CD14-positive monocyte (primary cell): ENCODE data around the gene ASMTL. TPM values are rescaled to one million over a fixed set of nuclear protein-coding genes. Genes with fewer than 3 reads are reported as not detected.

Source experiments
- DNase-seq, 3 donors: peaks; one replicate each; pipeline ENCODE4 v3.0.0-alpha.2; 2011 to 2022
- H2AFZ ChIP-seq: 2 replicates; pipeline ENCODE4 v1.6.0; 2012; ENCODE audit warnings: mild to moderate bottlenecking, low read depth, low read length, inconsistent platforms; ENCODE audit not compliant: insufficient read depth, poor library complexity, severe bottlenecking
- H3K27ac ChIP-seq, 2 donors: 1 replicate in 1 of 2; 2 replicates in 1 of 2; pipeline ENCODE4 v1.5.1; 2012 to 2013; ENCODE audit warnings: low read length in 2 of 2, control low read depth in 1 of 2, inconsistent platforms in 1 of 2, low read depth in 1 of 2, mild to moderate bottlenecking in 1 of 2
- H3K27me3 ChIP-seq, 2 donors: one replicate each; pipeline versions ENCODE4 v1.6.0 to v1.6.1; 2011 to 2013; ENCODE audit warnings: low read length in 2 of 2; ENCODE audit not compliant: control insufficient read depth in 2 of 2, insufficient read depth in 2 of 2
- H3K36me3 ChIP-seq, 2 donors: replicated peaks in 1 of 2; 1 replicate in 1 of 2; 2 replicates in 1 of 2; pipeline versions ENCODE4 v1.5.1 to v1.6.1; 2012 to 2013; ENCODE audit warnings: low read length in 2 of 2, control low read depth in 1 of 2, inconsistent platforms in 1 of 2, mild to moderate bottlenecking in 1 of 2; ENCODE audit not compliant: insufficient read depth in 2 of 2, control insufficient read depth in 1 of 2
- H3K4me1 ChIP-seq, 2 donors: 1 replicate in 1 of 2; 2 replicates in 1 of 2; pipeline versions ENCODE4 v1.5.1 to v1.6.1; 2012 to 2013; ENCODE audit warnings: low read length in 2 of 2, control low read depth in 1 of 2, inconsistent platforms in 1 of 2, mild to moderate bottlenecking in 1 of 2, moderate library complexity in 1 of 2; ENCODE audit not compliant: insufficient read depth in 2 of 2, control insufficient read depth in 1 of 2
- H3K4me2 ChIP-seq: replicated peaks from 2 replicates; pipeline ENCODE3; 2012; ENCODE audit warnings: low read length, moderate library complexity, mild to moderate bottlenecking; ENCODE audit not compliant: poor library complexity, severe bottlenecking; ENCODE audit errors: extremely low read depth
- H3K4me3 ChIP-seq, 3 experiments: fragments of 200-600 bp in 1 of 3; sonication (generic) in 1 of 3; replicated peaks in 1 of 3; 1 replicate in 2 of 3; 2 replicates in 1 of 3; pipeline ENCODE4 v1.5.1; 2011 to 2013; ENCODE audit warnings: low read length in 3 of 3, mild to moderate bottlenecking in 3 of 3, control low read depth in 2 of 3, low read depth in 2 of 3, inconsistent platforms in 1 of 3, moderate library complexity in 1 of 3
- H3K79me2 ChIP-seq: 2 replicates; pipeline ENCODE4 v1.6.0; 2012; ENCODE audit warnings: mild to moderate bottlenecking, control low read depth, inconsistent platforms, low read length, moderate library complexity; ENCODE audit not compliant: insufficient read depth
- H3K9ac ChIP-seq: 2 replicates; pipeline ENCODE4 v1.6.0; 2017; ENCODE audit warnings: low read length, mild to moderate bottlenecking; ENCODE audit not compliant: insufficient read depth, poor library complexity, severe bottlenecking
- H3K9me3 ChIP-seq, 2 donors: replicated peaks in 1 of 2; 1 replicate in 1 of 2; 2 replicates in 1 of 2; pipeline versions ENCODE4 v1.5.1 to v1.6.1; 2012 to 2013; ENCODE audit warnings: low read length in 2 of 2, control low read depth in 1 of 2; ENCODE audit not compliant: control insufficient read depth in 1 of 2, insufficient read depth in 1 of 2
- H4K20me1 ChIP-seq: 2 replicates; pipeline ENCODE4 v1.6.0; 2012; ENCODE audit warnings: mild to moderate bottlenecking, low read length, control low read depth, moderate library complexity; ENCODE audit not compliant: insufficient read depth
- H3K27ac Mint-ChIP-seq, 7 donors: one replicate each; pipeline ENCODE4 v1.8.0; 2020; ENCODE audit warnings: mild to moderate bottlenecking in 7 of 7, mixed read lengths in 7 of 7, moderate library complexity in 6 of 7, inconsistent platforms in 2 of 7
- H3K27me3 Mint-ChIP-seq, 3 donors: one replicate each; pipeline ENCODE4 v1.8.0; 2021 to 2022; ENCODE audit warnings: low read depth in 3 of 3, mild to moderate bottlenecking in 3 of 3, mixed read lengths in 3 of 3, moderate library complexity in 3 of 3, inconsistent platforms in 1 of 3
- H3K36me3 Mint-ChIP-seq, 2 donors: one replicate each; pipeline ENCODE4 v1.8.0; 2020; ENCODE audit warnings: mixed read lengths in 2 of 2, inconsistent platforms in 1 of 2, mild to moderate bottlenecking in 1 of 2
- H3K4me1 Mint-ChIP-seq: one replicate; pipeline ENCODE4 v1.8.0; 2020; ENCODE audit warnings: mild to moderate bottlenecking, mixed read lengths
- H3K4me3 Mint-ChIP-seq, 2 donors: one replicate each; pipeline ENCODE4 v1.8.0; 2020; ENCODE audit warnings: mild to moderate bottlenecking in 2 of 2, mixed read lengths in 2 of 2, moderate library complexity in 1 of 2
- H3K9me3 Mint-ChIP-seq, 7 donors: one replicate each; pipeline ENCODE4 v1.8.0; 2020 to 2022; ENCODE audit warnings: mixed read lengths in 7 of 7, mild to moderate bottlenecking in 6 of 7, moderate library complexity in 6 of 7, inconsistent platforms in 2 of 7
- WGBS: methylation state at CpG from one replicate; pipeline ENCODE4 v1.1.5; 2013; ENCODE audit warnings: missing lambda C conversion rate; ENCODE audit not compliant: insufficient coverage; 5-methylcytosine and 5-hydroxymethylcytosine counted together
- intact Hi-C, 2 donors: fragments of 100-400 bp; cut with micrococcal nuclease; formaldehyde crosslinking; loops; one replicate each; pipeline versions ENCODE4 v1.15.0 to v1.15.1; 2023
- polyA plus RNA-seq, 3 donors: library from polyadenylated mRNA; depleted of rRNA in 1 of 3; unstranded in 2 of 3; stranded (reverse) in 1 of 3; fragments of 300-500 nt in 2 of 3; fragments of >200 nt in 1 of 3; fragmentation: Illumina TruSeq in 2 of 3; gene quantifications; 1 replicate in 2 of 3; 2 replicates in 1 of 3; pipeline ENCODE4 v1.2.3, GENCODE V29; 2012 to 2021
- TF ChIP-seq, protein P1 (sequence below): fragments of 200-600 bp; IDR thresholded peaks from one replicate; pipeline ENCODE4 v1.8.0; 2022; ENCODE audit warnings: antibody characterized with exemption, mild to moderate bottlenecking

ASMTL gene
- polyA plus RNA-seq, 3 donors = 19.0 to 31.5 (median 31.0) TPM

DNA sequence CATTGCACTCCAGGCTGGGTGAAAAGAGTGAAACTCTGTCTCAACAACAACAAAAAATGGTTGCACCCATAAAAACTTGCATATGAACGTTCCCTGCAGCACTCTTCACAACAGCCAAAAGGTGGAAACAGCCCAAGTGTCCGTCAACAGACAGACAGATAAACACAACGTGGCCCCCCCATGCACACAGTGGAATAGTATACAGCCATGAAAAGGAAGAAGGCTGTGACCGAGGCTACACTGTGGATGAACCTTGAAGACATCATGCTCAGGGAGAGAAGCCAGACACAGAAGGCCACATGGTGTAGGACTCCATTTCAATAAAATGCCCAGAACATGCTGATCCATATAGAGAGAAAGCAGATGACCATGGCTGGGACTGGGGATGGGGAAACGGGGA lies 33.5 kb upstream of the ASMTL start:
- Histone ChIP-seq H4K20me1 (peaks cover 44% of the 10 kb centered on the region), H3K79me2 (peaks cover 72% of the 10 kb centered on the region), H3K27ac (peak overlapping the region in 1 of 2 donors; percentile 24), H3K27me3 (no peaks in the 10 kb centered on the region), H3K4me1 (peaks cover 36 to 41% of the 10 kb centered on the region in 2 donors), H3K36me3 (peaks cover 26 to 39% of the 10 kb centered on the region in 2 donors), H2AFZ (no peak overlapping the region), H3K4me3 (no peak overlapping the region), H3K4me2 (no peak overlapping the region), H3K9ac (no peak overlapping the region), H3K9me3 (no peaks in the 10 kb centered on the region)
- Mint-ChIP-seq H3K27ac (peak overlapping the region in 4 of 7 donors; percentile 22 to 73 (median 56)), H3K4me3 (peak overlapping the region in 1 of 2 donors; percentile 4), H3K4me1 (peaks cover 47% of the 10 kb centered on the region), H3K27me3 (peaks cover 0 to 2% (median 0%) of the 10 kb centered on the region in 3 donors), H3K9me3 (peaks cover 0 to 4% (median 3%) of the 10 kb centered on the region in 7 donors), H3K36me3 (peaks cover 36 to 37% of the 10 kb centered on the region in 2 donors)
- DNase-seq = no peak
- intact Hi-C loops = no loop called here
- TF ChIP-seq, protein P1, sequence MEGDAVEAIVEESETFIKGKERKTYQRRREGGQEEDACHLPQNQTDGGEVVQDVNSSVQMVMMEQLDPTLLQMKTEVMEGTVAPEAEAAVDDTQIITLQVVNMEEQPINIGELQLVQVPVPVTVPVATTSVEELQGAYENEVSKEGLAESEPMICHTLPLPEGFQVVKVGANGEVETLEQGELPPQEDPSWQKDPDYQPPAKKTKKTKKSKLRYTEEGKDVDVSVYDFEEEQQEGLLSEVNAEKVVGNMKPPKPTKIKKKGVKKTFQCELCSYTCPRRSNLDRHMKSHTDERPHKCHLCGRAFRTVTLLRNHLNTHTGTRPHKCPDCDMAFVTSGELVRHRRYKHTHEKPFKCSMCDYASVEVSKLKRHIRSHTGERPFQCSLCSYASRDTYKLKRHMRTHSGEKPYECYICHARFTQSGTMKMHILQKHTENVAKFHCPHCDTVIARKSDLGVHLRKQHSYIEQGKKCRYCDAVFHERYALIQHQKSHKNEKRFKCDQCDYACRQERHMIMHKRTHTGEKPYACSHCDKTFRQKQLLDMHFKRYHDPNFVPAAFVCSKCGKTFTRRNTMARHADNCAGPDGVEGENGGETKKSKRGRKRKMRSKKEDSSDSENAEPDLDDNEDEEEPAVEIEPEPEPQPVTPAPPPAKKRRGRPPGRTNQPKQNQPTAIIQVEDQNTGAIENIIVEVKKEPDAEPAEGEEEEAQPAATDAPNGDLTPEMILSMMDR = no peak
- WGBS = 100% methylated on average over 2 of the region's 5 CpGs

DNA sequence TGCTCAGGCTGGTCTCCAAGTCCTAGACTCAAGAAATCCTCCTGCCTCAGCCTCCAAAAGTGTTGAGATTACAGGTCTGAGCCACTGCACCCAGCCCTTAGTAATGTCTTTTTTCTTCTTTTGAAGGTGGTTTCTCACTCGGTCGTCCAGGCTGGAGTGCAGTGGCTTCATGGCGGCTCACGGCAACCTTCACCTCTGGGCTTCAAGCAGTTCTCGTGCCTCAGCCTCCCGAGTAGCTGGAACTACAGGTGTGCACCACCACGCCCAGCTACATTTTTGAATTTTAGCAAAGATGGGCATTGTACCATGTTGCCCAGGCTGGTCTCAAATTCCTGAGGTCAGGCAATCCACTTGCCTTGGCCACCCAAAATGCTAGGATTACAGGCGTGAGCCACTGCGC lies 32.3 kb upstream of the ASMTL start:
- H3K4me3 ChIP-seq = no peak overlapping the region
- DNase-seq = no peak
- Mint-ChIP-seq H3K4me1 (peaks cover 58% of the 10 kb centered on the region), H3K4me3 (no peak overlapping the region), H3K27me3 (peaks cover 0 to 2% (median 0%) of the 10 kb centered on the region in 3 donors), H3K27ac (peak overlapping the region in 6 of 7 donors; percentile 76 to 91 (median 84)), H3K36me3 (peaks cover 38 to 40% of the 10 kb centered on the region in 2 donors), H3K9me3 (peaks cover 0 to 4% (median 3%) of the 10 kb centered on the region in 7 donors)
- H3K27me3 ChIP-seq = no peaks in the 10 kb centered on the region
- TF ChIP-seq, protein P1 = no peak
- H2AFZ ChIP-seq = no peak overlapping the region
- H4K20me1 ChIP-seq = peaks cover 42% of the 10 kb centered on the region
- peak overlapping the region; percentile 11 to 38 for H3K27ac ChIP-seq
- peaks cover 81% of the 10 kb centered on the region for H3K79me2 ChIP-seq
- intact Hi-C loops = no loop called here
- WGBS = 95% methylated on average over 6 of the region's 9 CpGs
- H3K9me3 ChIP-seq = no peaks in the 10 kb centered on the region
- no peak overlapping the region for H3K9ac ChIP-seq
- peaks cover 46 to 48% of the 10 kb centered on the region in 2 donors for H3K4me1 ChIP-seq
- no peak overlapping the region for H3K4me2 ChIP-seq
- H3K36me3 ChIP-seq = peaks cover 26 to 34% of the 10 kb centered on the region in 2 donors
